GM18517 (cell line): Measurements from ENCODE around the gene TTLL8.
"Not testable (repeated sequence)": the region's sequence is repeated elsewhere in the genome, so short reads cannot be mapped to it uniquely, and the experiment has no call there.

Experiments used
- ATAC-seq: cut with Tn5 transposase; IDR thresholded peaks from one replicate; pipeline ENCODE4 v1.9.1; 2021; ENCODE audit warnings: mild to moderate bottlenecking, moderate library complexity; ENCODE audit not compliant: unreplicated experiment

TTLL8 gene

DNA sequence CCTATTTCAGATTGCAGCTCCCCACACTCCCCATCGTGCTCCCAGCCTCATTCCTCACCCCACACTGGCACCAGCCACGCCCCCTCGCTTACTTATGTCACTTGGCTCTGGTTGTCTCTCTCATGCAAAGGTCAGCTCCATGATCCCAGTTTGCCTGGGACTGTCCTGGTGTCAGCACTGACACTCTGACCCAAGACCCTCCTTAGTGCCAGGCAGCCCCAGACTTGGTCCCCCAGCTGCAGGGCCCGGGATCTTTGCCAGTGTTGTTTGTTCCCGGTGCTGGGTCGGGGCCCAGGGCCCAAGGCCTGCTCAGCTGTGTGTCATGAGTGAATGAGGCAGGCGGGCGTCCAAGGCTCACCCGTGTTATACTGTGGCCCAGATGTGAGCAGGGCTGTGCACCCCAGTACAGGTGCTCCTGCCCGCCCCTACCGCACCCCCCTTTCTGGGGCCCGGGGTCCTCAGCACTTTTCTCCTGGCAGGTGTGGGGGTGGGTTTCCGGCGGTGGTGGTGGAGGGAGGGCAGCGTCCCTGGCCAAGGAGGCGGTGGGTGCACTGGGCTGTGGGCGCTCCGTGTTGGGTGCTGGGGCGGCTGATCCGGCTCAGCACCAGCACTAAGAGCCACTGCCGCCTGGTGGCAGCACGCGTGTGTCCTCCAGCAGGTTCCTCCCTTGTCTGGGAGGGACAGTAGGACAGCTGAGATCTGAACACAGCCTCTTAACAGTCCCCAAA is 65.0 kb downstream of the TTLL8 start:
- no peak for ATAC-seq

DNA sequence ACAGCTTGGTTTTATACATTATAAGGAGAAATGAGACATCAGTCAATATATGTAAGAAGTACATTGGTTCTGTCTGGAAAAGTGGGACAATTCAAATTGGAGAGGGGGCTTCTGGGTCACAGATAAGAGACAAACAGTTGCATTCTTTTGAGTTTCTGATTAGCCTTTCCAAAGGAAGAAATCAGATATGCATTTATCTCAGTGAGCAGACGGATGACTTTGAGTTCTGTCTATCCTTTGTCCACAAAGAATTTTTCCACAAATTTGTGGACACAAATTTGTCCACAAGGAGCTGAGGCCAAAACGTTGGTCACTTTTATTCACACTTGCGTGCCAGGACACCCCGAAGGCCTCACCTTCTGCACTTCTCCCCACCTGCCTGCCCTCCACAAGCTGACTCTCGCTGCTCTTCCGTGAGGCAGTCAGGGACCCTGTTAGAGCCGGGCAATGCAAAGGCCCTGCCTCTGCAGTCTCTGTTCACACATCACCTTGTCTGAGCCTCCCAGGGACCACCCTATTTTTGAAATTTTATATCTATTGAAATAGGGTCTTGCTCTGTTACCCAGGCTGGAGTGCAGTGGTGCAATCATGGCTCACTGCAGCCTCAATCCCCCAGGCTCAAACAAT is 66.1 kb downstream of the TTLL8 start:
- no peak for ATAC-seq

DNA sequence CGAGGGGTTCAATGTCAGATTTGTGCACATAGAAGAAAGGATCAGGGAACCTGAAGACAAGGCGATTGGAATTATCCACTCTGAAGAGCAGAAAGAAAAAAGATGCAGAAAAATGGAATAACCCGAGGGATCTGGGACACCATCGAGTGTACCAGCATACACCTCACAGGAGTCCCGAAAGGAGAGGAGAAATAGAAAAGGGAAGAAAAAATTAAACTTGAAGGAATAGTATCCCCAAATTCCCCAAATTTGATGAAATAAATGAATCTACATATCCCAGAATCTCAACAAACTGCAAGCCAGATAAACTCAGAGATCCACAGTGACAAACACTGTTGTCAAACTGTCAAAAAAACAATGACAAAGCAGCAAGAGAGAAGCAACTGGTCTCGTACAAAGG is 66.9 kb downstream of the TTLL8 start:
- no peak for ATAC-seq

DNA sequence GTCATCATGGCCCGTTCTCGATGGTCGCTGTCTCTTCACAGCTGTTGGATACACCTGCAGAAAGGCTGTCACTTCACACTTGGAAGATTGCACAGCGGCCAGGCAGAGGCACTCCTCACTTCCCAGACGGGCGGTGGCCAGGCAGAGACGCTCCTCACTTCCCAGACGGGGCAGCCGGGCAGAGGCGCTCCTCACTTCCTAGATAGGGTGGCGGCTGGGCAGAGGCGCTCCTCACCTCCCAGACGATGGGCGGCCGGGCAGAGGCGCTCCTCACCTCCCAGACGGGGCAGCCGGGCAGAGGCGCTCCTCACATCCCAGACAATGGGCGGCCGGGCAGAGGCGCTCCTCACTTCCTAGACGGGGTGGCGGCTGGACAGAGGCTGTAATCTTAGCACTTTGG is 68.3 kb downstream of the TTLL8 start:
- not testable (repeated sequence) for ATAC-seq

DNA sequence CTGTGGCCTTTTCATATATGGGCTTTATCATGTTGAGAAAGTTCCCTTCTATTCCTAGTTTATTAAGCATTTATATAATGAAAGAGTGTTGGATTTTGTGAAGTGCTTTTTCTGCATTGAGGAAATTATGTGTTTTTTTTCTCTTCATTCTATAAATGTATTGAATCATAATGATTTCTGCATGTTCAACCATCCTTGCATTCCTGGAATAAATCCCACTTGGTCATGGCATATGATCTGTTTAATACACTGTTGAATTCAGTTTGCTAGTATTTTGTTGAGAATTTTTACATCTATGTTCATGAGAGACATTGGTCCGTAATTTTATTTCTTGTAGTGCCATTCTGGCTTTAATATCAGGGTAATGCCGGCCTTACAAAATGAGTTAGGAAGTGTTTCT is 71.8 kb downstream of the TTLL8 start:
- no peak for ATAC-seq

DNA sequence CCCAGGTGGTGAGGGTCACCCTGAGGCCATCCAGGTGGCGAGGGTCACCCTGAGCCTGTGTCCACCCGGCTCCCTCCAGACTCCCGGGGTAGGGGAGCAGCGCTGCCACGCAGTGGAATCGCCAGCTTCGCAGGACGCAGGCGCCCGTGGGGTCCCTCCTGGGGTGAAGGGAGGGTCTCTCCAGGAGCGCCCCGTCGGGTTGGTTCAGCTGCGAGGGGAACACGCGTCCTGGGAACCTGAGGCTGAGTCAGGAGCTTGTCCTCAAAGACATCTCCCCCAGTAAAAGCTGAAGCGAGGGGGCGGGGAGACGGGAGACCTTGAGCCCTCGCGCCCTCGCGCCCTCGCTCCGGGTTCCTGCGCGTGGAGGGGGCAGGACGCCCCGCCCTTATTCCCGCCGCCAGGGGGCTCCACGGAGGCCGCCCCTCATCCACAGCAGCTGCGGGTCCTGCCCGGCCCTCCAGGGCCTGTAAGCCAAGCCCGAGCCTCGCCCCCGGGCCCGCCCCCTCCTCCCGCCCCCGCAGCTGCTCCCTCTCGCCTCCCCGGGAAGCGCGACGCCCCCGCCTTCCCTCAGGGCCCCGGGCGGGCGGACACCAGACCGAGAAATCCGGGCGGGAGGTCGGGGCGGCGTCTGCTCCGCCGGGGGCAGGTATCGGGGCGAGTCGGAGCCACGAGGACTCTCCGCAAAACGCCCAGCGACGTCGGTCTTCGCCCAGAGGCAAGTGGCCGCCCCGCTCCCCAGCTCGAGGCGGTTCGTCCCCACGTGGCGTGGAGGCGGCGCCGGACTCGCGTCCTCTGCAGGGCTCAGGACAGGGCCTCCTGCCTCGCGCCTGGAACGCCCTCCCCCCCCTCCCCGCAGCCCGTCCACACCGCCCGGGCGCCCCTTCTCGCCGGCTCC is 74.7 kb downstream of the TTLL8 start:
- ATAC-seq, result no peak

DNA sequence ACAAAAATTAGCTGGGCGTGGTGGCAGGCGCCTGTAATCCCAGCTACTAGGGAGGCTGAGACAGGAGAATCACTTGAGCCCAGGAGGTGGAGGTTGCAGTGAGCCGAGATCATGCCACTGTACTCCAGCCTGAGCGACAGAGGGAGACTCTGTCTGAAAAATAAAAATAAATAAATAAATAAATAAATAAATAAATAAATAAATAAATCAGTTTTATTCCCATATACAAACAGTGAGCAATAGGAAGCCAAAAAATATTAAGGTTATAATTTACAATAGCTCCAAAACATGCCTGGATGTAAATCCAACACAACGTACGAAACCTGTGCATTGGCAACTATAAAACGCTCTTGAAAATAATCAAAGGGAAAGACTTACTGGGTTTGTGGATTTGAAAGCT is 76.3 kb downstream of the TTLL8 start:
- not testable (repeated sequence) for ATAC-seq

DNA sequence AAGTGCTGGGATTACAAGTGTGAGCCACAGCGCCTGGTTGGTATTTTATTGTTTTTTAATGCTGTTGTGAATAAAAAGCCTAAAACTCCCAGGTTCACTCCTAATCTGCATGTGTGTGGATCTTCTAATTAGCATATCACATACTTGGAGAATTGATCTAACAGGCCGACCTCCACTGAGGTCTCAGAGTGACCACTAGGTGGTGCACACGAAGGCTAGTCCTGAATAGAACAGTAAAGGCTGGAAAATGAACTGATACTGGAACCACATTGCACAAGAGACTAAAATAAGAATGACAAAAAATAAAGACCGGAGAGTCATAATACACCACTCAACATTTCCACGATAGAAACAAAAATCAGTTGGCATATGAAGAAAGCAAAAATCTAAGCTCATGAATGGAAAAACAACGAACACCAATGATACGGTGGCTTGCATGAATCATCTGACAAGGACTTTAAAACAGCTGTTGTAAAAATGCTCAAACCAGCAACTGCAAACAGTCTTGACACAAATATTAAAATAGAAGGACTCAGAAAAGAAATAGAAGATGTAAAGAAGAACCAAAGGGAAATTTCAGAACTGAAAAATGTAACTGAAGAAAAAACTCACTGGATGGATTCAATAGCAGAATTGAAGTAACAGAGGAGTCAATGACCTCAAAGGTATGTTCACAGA is 78.4 kb downstream of the TTLL8 start:
- no peak for ATAC-seq

DNA sequence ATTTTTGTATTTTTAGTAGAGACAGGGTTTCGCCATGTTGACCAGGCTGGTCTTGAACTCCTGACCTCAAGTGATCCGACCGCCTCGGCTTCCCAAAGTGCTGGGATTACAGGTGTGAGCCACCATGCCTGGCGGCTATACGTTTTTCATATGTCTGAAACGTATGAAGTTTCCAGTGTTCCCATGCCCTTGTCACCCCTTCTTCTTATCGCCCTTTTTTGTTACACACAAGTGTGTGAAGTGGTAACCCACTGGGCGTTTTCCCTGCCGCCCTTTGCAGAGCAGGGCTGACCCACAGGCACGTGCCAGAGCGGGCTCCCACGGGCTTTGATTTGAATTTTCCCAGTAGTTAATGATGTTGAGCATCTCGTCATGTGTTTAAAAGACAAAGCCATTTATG is 80.5 kb downstream of the TTLL8 start:
- no peak for ATAC-seq

DNA sequence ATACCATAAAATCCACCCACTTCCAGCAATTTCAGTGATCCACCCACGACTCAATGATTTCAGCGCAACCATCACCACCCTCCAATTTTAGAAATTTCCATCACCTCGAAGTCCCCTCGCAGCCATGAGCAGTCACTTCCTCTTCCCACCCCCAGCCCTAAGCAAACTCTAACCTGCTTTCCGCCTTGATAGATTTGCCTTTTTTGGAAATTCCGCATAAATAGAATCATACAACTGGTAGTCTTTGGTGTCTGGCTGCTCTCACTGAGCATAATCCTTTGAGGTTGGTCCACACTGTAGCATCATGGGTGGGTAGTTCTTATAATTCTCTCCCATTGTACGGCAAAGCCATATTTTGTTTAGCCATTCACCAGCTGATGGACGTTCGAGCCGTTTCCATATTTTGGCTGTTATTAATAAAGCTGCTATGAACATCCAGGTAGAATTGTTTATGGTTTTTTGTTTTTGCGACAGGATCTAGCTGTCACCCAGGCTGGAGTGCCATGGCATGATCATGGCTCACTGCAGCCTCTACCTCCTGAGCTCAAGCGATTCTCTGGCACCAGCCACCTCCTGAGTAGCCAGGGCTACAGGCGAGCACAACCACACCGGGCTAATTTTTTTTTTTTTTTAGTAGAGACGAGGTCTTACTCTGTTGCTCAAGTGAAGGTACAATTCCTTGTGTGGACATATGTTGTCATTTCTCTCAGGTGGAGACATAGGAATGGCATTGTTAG is 81.5 kb downstream of the TTLL8 start:
- no peak for ATAC-seq

DNA sequence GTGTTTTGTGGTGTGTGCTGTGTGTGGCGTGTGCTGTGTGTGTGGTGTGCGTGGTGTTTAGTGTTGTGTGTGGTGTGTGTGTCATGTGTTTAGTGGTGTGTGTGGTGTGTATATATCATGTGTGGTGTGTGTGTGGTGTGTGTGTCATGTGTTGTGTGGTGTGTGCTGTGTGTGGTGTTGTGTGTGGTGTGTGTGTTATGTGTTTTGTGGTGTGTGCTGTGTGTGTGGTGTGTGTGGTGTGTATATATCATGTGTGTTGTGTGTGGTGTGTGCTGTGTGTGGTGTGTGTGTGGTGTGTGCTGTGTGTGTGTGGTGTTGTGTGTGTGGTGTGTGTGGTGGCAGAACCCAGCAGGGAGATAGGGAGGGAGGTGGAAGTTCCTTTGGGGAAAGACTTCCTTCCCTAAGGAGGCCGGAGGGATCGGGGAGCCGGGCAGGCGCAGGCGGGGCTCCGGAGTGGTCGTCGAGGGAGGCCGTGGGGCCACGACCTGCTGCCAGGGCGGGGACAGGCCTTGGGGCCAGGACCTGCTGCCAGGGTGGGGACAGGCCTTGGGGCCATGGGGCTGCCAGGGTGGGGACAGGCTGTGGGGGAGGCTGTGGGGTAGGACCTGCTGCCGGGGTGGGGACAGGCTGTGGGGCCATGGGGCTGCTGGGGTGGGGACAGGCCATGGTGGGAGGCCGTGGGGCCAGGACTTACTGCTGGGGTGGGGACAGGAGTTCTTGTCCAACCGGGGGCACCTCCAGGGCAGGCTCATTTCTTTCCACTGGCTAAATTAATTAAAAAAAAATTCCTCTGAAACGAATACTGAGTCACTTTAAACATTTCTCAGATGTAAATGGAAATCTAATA is 82.3 kb downstream of the TTLL8 start:
- no peak for ATAC-seq

DNA sequence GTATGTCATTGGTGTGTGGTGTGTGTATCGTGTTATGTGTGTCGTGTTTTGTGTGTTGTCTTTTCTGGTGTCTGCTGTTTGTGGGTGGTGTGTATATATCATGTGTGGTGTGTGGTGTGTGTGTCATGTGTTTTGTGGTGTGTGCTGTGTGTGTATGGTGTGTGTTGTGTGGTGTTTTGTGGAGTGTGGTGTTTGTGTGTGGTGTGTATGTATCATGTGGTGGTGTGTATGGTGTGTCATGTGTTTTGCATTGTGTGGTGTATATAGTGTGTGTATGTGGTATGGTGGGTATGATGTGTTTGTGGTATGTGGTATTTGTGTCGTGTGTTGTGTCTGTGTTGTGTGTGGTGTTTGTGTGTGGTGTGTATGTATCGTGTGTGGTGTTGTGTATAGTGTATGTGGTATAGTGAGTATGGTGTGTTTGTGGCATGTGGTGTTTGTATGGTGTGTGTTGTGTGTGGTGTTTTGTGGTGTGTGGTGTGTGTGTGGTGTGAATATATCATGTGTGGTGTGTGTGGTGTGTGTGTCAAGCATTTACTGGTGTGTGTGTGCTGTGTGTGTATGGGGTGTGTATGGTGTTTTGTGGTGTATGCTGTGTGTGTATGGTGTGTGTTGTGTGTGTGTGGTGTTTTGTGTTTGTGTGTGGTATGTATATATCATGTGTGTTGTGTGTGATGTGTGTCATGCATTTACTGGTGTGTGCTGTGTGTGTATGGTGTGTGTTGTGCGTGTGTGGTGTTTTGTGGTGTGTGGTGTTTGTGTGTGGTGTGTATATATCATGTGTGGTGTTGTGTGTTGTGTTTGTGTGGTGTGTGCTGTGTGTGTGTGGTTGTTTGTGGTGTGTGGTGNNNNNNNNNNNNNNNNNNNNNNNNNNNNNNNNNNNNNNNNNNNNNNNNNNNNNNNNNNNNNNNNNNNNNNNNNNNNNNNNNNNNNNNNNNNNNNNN is 84.8 kb downstream of the TTLL8 start:
- no peak for ATAC-seq

DNA sequence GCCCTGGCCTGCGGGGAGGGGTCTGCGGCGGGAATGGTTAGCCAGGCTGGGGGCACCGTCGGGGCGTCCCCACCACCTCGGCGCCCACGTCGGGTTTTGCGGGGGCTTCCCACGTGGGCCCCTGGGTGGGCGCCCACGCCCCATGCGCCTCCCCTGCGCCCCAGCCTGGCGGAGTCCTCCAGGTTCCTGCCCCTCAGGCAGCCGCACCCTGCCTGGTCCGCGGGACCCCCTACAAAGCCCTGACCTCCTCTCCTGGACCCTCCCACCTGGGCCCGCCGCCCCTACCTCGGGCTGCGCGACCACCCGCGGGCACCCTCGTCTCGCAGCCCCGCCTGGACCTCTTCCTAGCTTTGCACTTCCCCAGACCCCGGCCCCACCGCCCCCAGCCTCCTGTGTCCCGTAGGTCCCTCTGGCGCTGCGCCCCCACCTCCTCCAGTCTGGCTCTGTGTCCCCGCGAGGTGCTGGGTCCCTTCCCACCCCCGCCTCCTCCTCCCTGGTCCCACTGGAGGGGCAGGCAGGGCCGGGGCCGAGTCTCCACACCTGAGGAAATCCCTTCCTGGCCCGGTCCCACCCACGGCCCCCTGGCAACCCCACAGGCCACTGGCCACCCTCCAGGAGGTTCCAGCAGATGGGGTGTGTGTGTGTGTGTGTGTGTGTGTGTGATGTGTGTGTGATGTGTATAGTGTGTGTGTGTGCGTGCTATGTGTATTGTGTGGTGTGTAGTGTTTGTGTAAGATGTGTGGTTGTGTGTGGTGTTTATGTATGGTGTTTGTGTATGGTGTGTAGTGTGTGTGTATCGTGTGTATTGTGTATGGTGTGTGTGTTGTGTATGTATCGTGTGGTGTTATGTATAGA is 85.7 kb downstream of the TTLL8 start:
- ATAC-seq, result no peak

DNA sequence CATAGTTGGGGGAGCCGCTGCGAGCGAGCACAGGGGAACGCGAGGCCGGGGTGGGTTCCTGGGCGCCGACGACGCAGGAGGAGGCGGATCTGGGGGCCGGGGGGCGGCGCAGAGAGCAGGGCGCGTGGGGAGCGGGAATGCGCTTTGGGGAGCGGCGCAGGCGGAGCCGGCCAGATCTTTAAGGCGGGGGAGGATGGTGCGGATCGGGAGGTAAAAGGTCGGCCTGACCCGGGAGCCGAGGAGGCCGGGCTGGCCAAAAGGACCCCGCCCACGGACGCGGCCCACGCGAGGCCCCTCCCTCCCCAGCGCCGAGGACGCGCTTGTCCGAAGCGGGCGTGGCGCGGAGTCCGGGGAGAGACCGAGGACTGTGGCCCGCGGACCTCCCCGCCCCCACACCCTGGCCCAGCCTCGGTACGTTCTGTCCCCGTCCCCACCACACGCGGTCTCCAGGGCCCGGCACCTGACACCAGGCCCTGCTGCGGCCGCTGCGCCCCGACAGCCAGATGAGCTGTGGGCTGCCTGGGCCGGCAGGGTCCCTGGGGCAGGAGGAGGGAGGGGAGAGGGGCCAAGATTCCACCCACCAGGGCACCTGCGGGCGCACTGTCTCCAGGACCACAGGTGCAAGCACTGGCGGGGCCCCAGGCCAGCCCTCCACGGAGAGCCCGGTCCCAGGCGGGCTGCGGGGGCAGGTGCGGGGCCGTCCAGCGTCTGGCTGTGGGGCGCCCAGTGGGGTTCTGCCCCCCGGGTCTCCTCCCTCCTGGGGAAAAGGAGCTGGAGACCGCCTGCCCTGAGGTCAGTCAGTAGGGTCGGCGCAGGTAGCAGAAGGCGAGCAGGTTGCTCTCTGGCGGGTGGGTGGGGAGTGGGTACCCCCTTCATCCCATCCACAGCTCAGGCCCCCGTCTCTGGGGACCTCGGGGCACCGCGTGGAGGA is 86.6 kb downstream of the TTLL8 start:
- peak; percentile 11 for ATAC-seq

DNA sequence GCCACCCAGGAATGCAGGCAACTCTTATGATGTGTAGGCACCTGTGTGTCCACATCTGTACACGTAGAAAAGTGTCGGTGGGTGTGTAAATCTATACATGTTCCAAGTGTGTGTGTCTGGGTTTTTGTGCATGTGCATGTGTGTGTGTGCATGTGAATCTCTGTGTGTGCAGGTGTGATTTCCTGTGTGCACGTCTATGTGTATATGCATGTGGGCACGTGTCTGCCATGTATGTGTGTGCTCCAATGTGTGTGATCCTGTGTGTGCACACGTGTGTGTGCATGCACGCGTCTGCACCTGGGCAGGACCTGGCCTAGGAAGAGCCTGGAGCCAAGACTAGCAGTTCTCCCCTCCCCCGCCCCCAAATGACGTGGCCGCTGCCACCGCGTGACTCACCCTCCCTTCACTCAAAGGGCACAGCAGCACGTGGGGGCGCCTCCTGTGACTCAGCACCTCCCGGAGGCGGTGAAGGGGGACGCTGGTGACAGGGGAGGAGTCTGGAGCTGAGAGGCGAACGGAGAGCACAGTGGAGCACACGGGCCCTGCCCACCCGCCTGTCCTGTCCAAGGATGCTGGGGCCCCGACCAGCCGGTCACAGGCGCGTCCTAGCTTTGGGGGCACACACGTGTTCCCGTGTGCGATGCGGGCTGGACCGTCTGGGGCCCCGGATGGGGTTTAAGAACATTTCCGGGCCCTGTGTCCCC is 87.4 kb downstream of the TTLL8 start:
- peak; percentile 59 for ATAC-seq
